GM12864 (cell line): ENCODE data around the gene ADCY1.
A peak's percentile ranks its signal among the peaks of the same experiment; 100 is the strongest.

ENCODE experiments used
- DNase-seq: peaks from one replicate; pipeline ENCODE4 v3.0.0-alpha.2; 2011; ENCODE audit warnings: low read depth
- H3K4me3 ChIP-seq: 2 replicates; pipeline ENCODE4 v1.5.1; 2011; ENCODE audit warnings: mild to moderate bottlenecking, low read depth, low read length, control low read depth
- TF ChIP-seq, protein P1 (sequence below): IDR thresholded peaks from 2 replicates; pipeline ENCODE4 v1.5.1; 2011; ENCODE audit warnings: low read depth, mild to moderate bottlenecking, moderate library complexity, low read length, control low read depth, inconsistent platforms; ENCODE audit errors: missing control alignments

Gene ADCY1

DNA sequence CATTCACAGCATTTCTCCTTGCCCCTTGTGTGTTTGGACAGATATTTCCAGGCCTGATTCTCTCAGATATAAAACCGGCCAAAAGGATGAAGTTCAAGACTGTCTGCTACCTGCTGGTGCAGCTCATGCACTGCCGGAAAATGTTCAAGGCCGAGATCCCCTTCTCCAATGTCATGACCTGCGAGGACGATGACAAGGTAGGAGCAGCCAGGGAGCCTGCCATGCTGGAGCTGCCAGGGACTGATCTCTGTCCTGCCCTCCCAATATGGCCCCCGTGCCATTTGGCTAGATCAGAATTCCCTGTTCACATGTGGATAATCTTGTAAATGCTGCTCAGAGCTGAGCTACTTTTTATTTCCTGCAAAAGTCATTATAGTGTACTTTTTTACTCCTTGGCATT is 87.8 kb downstream of the ADCY1 start:
- DNase-seq: no peak
- TF ChIP-seq, protein P1, sequence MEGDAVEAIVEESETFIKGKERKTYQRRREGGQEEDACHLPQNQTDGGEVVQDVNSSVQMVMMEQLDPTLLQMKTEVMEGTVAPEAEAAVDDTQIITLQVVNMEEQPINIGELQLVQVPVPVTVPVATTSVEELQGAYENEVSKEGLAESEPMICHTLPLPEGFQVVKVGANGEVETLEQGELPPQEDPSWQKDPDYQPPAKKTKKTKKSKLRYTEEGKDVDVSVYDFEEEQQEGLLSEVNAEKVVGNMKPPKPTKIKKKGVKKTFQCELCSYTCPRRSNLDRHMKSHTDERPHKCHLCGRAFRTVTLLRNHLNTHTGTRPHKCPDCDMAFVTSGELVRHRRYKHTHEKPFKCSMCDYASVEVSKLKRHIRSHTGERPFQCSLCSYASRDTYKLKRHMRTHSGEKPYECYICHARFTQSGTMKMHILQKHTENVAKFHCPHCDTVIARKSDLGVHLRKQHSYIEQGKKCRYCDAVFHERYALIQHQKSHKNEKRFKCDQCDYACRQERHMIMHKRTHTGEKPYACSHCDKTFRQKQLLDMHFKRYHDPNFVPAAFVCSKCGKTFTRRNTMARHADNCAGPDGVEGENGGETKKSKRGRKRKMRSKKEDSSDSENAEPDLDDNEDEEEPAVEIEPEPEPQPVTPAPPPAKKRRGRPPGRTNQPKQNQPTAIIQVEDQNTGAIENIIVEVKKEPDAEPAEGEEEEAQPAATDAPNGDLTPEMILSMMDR: no peak
- no peak overlapping the region for H3K4me3 ChIP-seq

DNA sequence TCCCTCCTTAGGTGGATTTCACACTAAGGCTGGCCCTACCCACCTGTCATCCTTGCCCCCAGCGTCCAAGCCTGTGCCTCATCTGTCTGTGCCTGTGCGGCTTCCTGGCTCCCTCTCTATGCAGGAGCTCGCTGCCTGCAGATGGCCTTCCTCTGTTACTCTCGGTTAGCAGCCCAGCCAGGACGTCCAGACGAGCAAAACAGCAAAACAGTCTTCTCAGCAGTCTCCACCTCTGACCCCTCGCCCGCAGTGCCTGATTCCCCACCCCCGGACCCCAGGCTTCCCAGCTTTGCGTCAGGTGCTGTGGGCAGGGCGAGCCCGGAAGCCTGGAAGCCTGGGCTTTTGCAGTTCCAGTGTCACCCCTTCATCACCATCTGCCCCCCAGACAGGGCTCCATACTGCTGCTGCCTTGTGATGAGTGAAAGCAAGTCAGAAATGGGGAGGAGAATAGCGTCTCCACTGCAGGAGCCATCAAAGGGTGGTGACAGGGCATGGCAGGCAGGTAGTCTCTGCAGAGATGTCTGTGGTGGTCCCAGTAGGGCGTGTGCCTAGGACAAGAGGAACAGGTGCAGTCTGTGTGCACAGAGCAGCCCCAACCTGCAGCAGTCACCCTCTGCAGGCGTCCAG is 88.5 kb downstream of the ADCY1 start:
- no peak overlapping the region for H3K4me3 ChIP-seq
- DNase-seq: no peak
- TF ChIP-seq, protein P1: no peak

DNA sequence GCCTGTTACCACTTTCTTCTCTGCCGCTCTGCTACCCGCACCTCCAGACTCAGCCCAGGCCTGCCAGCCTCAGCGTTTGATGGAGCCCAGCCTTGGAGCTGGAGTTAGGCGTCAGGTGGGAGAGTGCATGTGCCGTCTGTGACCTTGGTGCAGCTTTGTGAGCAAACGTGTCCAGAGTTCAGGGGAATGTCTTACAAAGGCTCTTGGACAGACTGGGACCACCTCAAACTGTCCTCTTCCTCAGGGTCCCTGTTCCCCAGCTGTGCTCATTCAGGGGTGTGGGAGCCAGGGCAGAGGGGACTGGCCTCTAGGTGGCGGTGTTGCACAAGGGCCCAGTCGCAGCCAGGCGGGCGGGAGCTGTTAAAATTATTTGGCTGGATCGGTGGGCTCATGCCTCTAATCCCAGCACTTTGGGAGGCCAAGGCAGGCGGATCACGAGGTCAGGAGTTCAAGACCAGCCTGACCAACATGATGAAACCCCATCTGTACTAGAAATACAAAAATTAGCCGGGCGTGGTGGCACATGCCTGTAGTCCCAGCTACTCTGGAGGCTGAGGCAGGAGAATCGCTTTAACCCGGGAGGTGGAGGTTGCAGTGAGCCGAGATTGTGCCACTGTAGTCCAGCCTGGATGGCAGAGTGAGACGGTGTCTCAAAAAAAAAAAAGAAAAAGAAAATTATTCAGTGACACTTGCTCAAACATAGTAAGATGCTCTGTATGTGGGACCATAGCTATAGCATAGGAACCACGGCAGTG is 89.2 kb downstream of the ADCY1 start:
- TF ChIP-seq, protein P1: peak; percentile 52
- no peak for DNase-seq
- no peak overlapping the region for H3K4me3 ChIP-seq

DNA sequence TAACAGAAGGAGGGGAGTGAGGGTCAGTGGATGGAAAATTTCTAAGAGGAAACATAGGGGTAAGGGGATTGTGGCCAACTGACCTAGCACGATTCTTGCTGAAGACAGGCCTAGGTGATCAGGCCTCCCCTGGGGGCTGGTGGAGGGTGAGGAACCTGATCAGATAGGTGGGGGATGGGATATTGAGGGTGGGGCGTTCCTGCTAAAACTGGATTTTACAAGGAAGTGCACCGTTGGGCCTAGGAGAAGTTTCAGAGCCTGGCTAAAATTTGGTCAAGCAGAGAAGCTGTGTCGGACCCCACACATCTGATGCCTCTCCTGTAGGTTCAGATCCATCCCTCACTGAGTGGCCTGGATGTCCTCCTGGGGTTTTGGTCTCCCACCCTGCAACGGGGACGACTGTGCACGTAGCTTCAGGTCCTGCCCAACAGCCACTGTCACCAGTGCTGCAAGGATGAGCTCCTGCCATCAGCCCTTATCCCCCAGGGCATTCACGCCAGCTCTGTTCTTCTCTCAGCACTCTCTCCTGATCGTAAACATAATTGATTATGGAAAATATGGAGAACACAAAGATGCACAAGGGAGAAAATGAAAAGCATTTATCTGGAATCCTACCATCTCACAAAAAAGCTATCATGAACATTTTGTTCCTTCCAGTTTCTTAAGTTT is 89.9 kb downstream of the ADCY1 start:
- no peak for DNase-seq

DNA sequence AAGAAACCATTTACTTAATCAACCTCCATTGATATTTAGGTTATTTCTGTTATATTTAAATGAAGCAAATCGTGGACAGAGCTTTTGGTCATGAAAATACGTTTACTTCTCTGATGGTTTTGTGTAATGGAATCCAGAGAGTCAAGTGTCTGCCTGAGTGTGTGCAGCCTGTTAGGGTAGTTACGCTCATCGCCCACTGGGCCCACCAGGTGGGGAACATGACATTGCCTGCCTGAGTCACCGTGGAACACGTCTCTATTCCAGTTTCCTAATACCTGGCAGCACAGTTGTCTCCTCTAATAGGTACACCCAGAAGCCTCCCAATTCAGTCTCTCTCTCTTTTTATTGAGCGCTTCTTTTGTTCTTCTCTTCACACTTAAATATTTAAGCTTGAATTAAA is 91.0 kb downstream of the ADCY1 start:
- no peak overlapping the region for H3K4me3 ChIP-seq
- TF ChIP-seq, protein P1: no peak
- no peak for DNase-seq

More for the DNA sequence above, 89.9 kb downstream of the ADCY1 start:
- no peak overlapping the region for H3K4me3 ChIP-seq
- TF ChIP-seq, protein P1: no peak

DNA sequence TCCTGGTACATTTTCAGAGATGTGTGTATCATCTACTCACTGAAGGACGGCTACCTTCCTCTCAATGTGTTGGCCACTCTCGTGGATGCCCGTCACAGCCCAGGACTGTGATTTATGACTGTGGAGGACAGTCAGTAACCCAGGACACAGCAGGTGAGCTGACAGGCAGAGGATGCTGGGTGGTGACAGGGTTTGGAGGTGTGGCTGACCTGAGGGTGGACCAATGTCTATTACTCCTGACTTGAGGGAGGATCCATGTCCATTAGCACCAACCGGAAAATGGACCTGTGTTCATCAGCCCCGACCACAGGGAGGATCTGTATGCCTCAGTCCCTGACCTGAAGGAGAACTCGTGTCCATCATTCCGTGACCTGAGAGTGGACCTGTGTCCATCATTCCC is 96.1 kb downstream of the ADCY1 start:
- H3K4me3 ChIP-seq: no peak overlapping the region
- TF ChIP-seq, protein P1: no peak
- DNase-seq: no peak
